NCI-H69 (cell line): ENCODE data around the gene ARL8B.
A peak's percentile ranks its signal among the peaks of the same experiment; 100 is the strongest.

Experiments
- DNase-seq: peaks from one replicate; lab custom pipeline; 2025; lab: John Stamatoyannopoulos, UW

The ARL8B gene

DNA sequence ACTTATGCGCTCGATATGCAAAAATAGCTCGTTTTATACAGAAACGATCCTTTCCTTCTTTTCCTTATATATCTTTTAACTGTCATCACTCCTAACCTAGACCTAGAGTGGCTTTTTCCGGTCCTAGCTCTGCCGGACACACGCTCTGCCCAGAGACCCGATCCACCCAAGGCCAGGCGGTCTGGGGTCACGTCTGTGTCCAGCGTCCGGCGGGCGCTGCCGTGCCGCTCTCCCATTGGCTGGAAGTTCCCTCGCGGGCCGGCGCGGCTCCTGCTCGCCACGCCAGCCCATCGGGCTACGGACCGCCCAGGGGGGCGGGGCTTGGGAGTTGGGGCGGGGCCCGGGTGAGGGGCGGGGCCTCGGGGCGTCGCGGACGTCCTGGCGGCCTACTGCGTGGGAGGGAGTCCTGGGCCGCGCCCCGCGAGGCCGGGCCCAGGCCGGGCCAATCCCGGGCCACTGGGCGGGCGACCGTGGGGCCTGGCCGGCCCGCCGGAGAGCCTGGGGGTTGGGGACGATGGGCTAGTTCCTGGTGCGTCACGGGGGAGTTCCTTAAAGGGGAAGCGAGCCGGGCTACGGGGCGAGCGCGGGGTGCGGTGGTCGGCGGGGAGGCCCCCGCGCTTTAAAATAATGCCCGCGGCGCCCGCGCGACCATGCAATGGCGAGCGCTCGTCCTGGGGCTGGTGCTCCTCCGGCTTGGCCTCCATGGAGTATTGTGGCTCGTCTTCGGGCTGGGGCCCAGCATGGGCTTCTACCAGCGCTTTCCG lies 65.2 kb downstream of the ARL8B start, which contains the start of gene EDEM1:
TSS of gene EDEM1 (plus strand) at position 552 of the 764 bp plus-strand sequence. CDS start at position 651, 99 bp downstream.
- DNase-seq, result peak; percentile 90

DNA sequence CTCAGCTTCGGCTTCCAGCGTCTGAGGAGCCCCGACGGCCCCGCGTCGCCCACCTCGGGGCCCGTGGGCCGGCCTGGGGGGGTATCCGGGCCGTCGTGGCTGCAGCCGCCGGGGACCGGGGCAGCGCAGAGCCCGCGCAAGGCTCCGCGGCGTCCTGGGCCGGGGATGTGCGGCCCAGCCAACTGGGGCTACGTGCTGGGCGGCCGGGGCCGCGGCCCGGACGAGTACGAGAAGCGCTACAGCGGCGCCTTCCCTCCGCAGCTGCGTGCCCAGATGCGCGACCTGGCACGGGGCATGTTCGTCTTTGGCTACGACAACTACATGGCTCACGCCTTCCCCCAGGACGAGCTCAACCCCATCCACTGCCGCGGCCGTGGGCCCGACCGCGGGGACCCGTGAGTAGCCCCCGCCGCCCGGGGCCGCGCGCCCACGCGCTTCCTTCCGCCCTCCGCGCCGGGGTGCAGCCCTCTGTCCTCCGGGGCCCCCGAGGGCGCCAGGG lies 65.9 kb downstream of the ARL8B start:
- DNase-seq, result peak; percentile 53

DNA sequence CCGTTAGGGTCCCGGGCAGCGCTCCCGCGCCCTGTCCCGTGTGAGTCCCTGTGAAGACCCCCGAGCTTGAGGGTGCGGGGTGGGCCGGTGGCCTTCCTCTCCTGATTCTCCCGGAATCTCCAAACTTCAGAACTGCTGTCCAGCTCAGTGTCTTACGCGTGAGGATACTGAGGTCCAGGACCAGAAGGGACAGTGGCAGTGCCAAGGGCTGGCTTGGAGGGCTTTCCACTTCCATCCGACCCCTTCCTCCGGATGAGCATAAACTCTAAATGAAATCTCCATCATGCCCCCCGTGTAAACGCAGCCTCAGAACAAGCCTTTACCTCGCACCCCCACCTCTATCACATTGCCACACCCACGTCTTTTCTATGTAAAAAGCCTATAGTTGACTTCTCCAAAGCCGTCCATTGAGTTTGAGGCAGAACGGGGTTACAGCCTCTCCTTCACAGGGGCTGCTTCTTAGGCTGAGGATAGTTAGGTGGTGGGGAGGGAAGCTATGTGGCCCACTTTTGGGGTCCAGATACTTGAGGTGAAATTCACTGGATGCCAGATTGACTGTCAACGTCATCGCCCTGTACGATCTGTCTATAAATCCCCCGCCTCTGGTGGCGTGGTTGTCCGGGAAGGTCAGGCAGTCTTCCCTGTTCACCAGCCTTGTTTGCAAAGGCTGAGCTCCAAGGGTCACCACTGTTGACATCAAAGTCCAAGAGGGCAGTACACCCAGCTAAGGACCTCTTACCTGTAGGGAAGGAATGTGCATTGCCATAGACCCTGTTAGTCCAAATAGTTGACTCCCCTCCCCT lies 66.5 kb downstream of the ARL8B start:
- peak; percentile 33 for DNase-seq

DNA sequence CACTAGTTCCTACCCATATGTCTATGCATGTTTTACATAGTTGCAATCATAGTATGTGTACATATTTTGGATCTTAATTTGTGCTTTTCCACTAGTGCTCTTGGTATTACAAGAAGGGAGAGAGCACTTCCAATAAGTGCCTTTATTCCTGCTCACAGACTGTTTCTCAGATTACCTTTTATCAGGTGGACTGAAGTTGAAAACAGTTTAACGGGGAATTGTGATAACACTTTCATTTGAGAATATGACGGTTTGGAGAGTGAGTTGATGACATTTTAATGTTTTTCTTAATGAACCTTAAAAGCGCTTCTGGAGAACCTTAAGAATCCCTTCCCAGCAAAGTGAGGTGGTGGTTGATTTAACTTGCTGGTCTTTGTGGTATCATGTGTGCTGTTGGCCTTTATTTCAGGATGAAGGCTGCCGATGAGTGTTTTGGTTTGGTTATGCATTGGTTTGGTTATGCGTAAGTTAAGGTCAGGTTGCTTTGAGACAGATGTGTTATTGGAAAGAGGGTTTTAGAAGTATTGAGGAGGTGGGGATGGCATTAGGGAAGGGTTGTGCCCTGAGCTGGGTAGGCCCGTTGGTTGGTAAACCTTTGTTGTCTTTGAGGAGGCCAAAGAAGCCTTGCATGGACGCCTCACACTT lies 68.2 kb downstream of the ARL8B start:
- DNase-seq, result no peak

DNA sequence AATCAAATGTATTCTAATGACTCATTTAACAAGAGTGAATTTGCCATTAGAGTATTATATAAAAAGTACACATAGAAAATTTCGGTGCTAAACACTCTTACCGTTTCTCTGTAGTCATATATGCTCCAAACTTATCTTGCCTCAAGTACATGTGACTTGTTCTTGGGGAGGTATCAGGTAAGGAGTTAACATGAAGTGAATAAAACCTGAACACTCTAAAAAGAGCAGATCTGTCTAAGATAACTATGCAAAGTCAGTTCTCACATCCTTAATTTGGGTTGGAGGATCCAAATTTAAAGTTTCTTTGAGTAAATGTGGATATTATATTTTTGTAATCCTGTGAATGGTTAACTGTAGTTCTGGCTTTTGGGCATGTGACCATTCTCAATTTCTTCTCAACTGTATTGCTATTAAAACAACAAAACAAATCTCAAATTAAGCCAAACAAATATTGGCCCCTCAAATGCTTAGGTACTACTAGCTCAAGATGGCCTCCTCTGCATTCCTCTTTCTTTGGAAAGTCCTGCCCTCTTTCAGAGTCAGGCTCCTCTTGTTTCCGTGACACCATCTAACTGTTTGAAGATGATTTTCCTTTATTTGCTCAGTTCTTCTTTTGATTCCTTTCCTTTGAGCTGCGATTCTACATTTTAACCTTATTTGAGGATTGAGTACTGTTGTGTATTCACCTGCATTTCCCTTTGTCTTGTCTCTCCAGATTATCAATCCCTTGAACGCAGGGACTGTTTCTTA lies 69.6 kb downstream of the ARL8B start:
- no peak for DNase-seq

DNA sequence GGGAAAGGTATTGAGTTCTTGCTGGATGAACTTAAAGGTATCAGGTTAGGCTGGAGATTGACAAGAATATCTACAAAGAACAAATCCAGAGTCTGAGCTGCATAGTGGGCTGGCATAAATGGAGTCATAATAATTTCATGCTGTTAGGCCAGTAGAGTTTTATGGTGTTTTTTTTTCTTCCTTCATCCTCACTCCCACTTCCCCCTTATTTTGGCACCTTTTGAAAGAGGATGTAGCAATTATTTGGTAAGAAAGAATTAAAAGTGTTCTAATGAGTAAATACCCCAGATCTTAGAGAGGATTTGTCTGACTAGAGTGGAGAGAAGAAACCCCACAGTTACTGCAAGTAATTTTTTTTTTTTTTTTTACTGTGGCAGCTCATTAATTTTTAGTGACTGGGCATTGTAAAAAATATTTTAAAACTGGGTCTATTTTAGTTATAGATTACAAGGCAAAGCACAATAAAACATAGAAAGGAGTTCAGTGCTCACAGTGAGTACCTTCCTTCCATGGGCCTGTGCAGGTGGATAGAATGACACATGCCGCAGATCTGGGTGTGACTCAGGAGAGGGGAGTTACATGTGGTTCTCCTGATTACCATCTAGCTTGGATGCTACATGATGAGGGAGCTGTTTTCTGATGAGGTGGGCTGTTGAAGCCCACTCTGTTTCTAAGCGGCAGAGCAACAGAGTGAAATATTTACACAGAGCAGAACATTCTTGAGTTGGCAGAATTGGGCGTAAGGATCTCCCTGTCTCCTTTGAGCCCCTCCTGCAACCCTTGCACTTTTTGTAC lies 70.7 kb downstream of the ARL8B start:
- no peak for DNase-seq

DNA sequence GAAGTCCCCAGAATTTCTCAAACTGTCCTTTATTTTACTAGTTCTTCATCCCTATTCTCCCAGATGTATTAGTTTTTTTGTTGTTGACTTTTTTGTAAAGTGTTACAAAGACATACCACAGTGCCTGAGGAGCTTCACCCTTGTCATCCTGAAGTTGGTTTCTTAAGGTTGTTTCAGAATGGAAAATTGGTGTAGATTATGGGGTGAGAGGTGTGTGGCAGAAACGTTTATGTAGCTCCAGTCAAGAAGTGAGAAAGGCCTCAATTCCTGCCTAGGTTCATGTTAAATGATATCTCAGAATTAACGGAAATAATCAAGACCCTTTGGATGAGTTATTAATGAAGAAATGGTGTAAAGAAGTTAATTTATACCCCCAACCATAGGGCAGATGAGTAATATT lies 72.2 kb downstream of the ARL8B start:
- no peak for DNase-seq

DNA sequence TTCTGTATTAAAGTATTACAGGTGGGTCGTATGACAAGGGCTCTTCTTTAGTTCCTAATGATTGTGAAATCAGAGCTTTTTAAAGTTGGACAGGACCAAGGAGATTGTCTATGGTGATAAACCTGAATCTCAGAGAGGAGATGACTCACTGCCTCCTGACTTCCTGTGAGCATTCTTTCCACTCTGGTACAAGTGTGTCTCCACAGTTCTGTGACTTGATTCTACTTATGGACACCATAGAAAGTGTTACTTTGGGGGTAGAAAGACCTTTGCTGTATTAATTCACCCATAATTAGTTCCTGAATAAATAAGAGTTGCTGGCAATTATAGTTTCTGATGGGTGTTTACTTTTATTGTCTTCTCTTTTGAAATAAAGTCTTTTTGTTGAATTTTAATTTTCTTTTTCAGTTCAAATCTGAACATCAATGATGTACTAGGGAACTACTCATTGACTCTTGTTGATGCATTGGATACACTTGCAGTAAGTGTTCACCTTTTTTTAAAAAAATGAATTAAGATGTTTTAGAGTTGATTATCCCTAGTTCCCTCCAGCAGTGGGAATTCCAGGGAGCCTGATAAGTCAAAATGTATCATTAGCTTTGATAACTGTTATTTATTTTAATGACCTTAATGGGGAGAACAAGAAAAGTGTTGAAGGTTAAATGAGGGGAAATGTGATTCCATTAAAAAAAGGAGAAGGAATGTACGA lies 72.9 kb downstream of the ARL8B start:
- peak; percentile 12 for DNase-seq

DNA sequence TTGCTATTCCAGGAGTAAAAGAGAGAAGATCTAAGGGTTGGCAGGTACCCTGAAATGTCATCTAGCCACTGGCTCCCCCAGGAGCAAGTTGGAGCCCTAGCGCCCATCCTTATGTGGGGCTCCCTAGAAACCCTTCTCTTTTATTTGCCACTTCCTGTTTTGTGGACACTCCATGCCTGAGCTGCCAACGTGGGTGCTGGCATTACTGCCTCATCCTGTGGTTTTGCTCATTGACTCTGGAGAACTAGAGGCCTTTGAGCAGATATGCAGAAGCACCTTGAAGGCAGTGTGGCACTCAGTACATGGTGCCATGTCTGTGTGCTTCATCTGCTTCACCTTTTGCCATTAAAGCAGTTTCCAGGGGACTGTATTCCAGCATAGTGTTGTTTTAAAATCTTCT lies 73.5 kb downstream of the ARL8B start:
- no peak for DNase-seq

DNA sequence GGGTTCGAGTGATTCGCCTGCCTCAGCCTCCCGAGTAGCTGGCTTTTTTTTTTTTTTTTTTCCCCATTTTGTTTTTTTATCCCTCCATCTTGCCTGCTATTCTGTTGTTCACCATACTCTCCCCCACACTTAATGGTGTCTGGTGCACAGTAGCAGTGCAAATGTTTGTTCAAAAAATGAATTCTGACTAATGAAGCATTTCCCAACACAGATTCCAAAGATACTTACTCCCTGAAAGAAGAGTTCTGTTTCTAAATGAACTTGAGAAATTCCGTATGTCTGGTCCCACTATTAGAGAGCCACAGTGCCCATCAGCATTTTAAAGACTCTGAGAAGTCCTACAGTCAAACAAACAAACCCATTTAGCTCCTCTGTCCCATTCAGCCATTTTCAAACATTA lies 74.9 kb downstream of the ARL8B start:
- no peak for DNase-seq

DNA sequence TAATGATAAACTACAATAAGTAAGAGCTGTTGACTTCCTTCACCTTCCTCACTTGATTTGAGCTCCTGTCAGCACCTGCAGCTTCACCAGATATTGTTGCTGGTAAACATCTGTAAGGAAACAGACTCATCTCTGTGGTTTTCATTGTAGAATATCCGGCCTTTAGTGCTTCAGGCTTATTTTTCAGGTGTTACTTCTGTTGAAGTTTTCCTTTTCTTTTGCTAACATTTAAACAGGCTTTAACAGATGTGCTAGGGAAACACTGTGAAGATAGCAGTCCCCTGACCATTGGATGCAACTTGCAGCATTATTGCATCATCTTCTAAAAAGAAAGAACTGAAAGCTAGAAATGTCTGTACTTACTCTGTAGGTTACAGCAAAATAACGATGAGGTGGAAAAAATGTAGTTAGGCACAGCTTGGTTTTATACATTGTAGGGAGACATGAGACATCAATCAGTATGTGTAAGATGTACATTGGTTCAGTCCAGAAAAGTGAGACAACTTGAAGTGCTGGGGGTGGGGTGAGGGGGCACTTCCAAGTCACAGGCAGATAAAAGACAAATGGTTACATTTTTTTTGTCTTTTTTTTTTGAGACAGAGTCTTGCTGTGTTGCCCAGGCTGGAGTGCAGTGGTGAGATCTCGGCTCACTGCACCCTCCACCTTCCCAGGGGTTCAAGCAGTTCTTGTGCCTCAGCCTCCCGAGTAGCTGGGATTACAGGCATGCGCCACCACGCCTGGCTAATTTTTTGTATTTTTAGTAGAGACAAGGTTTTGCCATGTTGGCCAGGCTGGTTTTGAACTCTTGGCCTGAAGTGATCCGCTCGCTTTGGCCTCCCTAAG lies 75.6 kb downstream of the ARL8B start:
- no peak for DNase-seq

DNA sequence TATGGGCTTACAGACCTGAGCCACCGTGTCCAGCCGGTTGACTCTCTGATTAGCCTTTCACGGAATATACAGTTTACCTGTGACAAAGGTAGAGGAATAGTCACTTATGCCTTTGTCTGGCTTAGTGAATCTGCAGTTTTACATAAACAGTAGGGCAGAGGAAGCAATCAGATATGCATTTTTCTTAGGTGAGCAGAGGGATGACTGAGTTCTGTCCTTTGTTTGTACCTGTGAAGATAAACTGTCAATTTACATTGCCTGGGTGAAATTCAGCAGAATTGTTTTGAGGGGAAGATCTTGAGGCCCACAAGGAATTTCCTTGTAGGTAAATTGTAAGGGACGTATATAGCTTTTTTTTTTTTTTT lies 76.2 kb downstream of the ARL8B start:
- no peak for DNase-seq

DNA sequence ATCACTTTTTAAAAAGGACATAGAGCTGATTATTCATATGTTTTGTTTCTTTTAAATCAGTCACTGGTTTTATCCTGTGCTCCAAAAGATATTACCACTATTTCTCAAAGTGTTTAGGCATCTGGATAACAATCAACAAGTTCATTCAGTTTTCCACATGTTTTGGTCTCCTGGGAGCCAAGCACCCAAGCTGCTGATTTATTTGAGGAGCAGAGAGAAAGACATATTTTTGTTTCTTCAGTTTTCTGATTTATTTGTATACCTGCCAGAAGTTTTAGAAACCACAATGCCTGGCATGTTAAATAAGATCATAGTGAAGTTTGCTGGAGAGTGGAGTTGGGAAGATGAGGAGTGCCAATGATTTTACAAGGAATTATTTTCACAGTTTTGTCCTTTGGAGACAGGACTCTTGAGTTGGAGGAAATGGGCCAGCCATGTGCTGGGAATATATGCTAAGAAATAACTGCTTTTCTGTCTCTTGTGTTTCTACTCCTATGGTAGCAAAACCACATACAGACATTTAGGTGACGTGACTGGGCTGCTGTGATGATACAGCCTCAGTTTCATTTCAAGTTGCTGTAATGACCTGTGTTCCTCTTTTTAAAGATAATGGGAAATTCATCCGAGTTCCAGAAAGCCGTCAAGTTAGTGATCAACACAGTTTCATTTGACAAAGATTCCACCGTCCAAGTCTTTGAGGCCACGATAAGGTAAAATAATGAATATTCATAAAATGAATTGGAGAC lies 77.1 kb downstream of the ARL8B start:
- no peak for DNase-seq

DNA sequence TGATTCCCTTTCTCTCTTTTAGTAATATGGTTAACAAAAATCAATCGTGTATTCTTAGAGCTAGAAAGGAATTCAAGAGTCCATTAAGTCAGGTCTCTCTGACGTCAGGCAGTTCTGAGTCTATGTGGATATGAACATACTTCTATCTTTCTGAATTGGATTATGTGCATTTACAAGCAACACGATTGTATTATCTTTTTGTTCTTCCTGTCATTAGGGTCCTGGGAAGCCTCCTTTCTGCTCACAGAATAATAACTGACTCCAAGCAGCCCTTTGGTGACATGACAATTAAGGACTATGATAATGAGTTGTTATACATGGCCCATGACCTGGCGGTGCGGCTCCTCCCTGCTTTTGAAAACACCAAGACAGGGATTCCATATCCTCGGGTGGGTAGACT lies 79.4 kb downstream of the ARL8B start:
- DNase-seq, result peak; percentile 65

DNA sequence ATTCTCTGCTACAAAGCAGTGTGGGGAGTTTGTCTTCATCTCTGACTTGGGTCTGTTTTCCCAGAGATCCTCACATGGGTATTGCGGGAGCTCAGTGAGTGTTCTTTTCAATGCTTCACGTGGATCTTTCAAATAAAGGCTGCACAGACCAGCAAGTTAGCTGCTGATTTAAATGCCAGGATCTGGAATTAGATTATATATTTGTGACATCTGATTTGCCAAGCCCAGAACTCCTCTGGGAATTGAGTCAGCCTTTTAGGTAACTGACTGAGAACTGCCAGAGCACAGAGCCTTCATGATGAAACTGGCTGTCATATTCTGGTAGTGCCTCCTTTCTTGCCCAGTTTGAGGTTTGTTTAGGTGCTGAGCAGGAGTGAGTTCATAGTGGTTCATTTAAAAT lies 80.1 kb downstream of the ARL8B start:
- DNase-seq, result peak; percentile 30

DNA sequence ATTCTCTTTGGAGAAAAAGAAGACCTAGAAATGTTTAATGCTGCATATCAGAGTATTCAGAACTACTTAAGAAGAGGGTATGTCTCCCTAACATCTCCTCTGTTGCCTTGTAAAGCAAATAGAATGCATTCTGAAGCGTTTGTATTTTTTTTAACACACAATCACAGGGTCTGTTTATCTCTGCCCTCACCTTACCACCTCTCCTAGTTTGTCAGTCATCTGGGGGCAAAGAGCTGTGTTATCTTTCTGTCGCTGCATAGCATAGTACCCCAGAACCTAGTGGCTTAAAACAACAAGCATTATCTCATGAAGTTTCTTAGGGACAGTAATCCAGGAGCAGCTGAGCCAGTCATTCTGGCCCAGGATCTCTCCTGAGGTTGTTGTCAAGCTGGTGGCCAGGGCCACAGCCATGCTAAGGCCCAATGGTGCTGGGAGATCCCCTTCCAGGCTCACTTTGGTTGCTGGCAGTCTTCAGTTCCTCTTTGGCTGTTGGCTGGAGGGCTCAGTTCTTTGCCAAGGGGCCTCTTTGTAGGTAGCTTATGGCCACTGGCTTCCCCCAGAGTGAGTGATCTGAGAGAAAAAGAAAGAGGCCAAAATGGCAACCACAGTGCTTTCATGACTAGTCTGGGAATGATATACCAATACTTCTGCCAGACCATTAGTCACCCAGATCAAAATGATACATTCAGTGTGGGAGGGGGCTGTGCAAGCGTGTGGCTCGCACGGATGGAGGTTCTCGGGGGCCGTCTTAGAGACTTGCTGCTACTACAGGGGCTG lies 83.3 kb downstream of the ARL8B start:
- no peak for DNase-seq

DNA sequence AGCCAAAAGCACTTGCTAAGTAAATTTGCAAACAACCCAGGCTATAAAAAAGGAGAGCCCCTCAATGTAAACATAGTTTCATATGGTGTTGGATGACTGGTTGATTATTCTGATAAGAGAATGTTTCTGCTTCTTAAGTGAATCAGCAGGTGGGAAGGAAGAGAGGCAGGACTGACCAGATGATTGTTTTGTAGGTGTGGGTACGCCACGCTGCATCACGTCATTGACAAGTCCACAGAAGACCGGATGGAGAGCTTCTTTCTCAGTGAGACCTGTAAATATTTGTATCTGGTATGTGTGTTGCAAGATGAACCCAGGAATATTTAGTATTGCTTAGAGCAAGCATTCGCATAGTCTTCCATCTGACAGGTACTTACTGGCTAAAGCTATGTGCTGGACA lies 88.8 kb downstream of the ARL8B start:
- DNase-seq, result no peak
